Measurements from ENCODE around the gene ENTREP1.

GRCh38 chr9:69391487-69391886, 66.5 kb downstream of the ENTREP1 start:
- TF ChIP-seq BACH2 (CRISPR knock-in tag; IDR thresholded peaks at IDR 0.05; ENCODE audit: borderline replicate concordance) (no peak), ZNF565 (CRISPR knock-in tag; conservative IDR thresholded peaks at IDR 0.05; ENCODE audit: low read depth) (no peak), CREB5 (CRISPR knock-in tag; IDR thresholded peaks at IDR 0.05; ENCODE audit: low read depth) (no peak), ZFP30 (CRISPR knock-in tag; IDR thresholded peaks at IDR 0.05) (no peak), ZNF70 (CRISPR knock-in tag; IDR thresholded peaks at IDR 0.05) (no peak), ESRRG (CRISPR knock-in tag; IDR thresholded peaks at IDR 0.05) (no peak), POU6F1 (CRISPR knock-in tag; IDR thresholded peaks at IDR 0.05; ENCODE audit: borderline replicate concordance, low read depth) (no peak), PATZ1 (CRISPR knock-in tag; IDR thresholded peaks at IDR 0.05; ENCODE audit: borderline replicate concordance) (no peak), CSRNP3 (CRISPR knock-in tag; IDR thresholded peaks at IDR 0.05) (no peak), ARNTL (CRISPR knock-in tag; IDR thresholded peaks at IDR 0.05; ENCODE audit: borderline replicate concordance, low read depth) (no peak), SNAI2 (CRISPR knock-in tag; IDR thresholded peaks at IDR 0.05) (no peak), ZC3H10 (CRISPR knock-in tag; IDR thresholded peaks at IDR 0.05) (no peak), TSHZ2 (CRISPR knock-in tag; IDR thresholded peaks at IDR 0.05) (no peak)
